SK-N-SH (cell line): ENCODE data around the gene ODAD2. TPM values are rescaled to one million over a fixed set of nuclear protein-coding genes. Genes with fewer than 3 reads are reported as not detected.

Experiments
- CTCF ChIA-PET: fragments of 300-600, 350-600 bp; formaldehyde crosslinking; extraction: SDS; loops from one replicate; lab custom pipeline; 2021; lab: Yijun Ruan, JAX
- POLR2A ChIA-PET: fragments of 350-600 bp; sonication (Branson Sonifier 250); formaldehyde crosslinking; extraction: SDS; loops from one replicate; lab custom pipeline; 2020; ENCODE audit warnings: antibody characterized with exemption, inconsistent platforms; lab: Yijun Ruan, JAX
- DNase-seq: peaks from one replicate; pipeline ENCODE4 v3.0.0; 2012
- H2AFZ ChIP-seq: fragments of 200-600 bp; sonication (generic); 2 replicates; pipeline ENCODE4 v1.8.1; 2016; ENCODE audit warnings: antibody characterized with exemption, mild to moderate bottlenecking, low read depth
- H3F3A ChIP-seq: fragments of 200-600 bp; sonication (generic); replicated peaks from 2 replicates; pipeline ENCODE3; 2016; ENCODE audit warnings: antibody characterized with exemption, mild to moderate bottlenecking; ENCODE audit not compliant: insufficient read depth
- H3K27ac ChIP-seq, 2 experiments: fragments of 200-500 bp in 1 of 2; fragments of 200-600 bp in 1 of 2; sonication (Bioruptor generic) in 1 of 2; sonication (generic), shearing (Covaris generic) in 1 of 2; 2 replicates each; pipeline versions ENCODE4 v1.5.1 to v1.6.1; 2014 to 2016; ENCODE audit warnings: low read depth in 2 of 2, inconsistent platforms in 1 of 2, low read length in 1 of 2, mild to moderate bottlenecking in 1 of 2, mixed read lengths in 1 of 2
- H3K27me3 ChIP-seq: fragments of 200-600 bp; sonication (generic), shearing (Covaris generic); 2 replicates; pipeline ENCODE4 v1.6.1; 2016; ENCODE audit warnings: mixed run types; ENCODE audit not compliant: insufficient read depth
- H3K36me3 ChIP-seq, 2 experiments: fragments of 200-500 bp in 1 of 2; fragments of 200-600 bp in 1 of 2; sonication (Bioruptor generic) in 1 of 2; sonication (generic) in 1 of 2; replicated peaks in 1 of 2; 2 replicates each; pipeline versions ENCODE3 to v1.5.1; 2014 to 2016; ENCODE audit warnings: low read length in 1 of 2, mild to moderate bottlenecking in 1 of 2; ENCODE audit not compliant: insufficient read depth in 2 of 2, control insufficient read depth in 1 of 2
- H3K4me1 ChIP-seq, 2 experiments: fragments of 200-500 bp in 1 of 2; fragments of 200-600 bp in 1 of 2; sonication (Bioruptor generic) in 1 of 2; sonication (generic), shearing (Covaris generic) in 1 of 2; 2 replicates each; pipeline versions ENCODE4 v1.5.1 to v1.6.1; 2014 to 2016; ENCODE audit warnings: low read depth in 1 of 2, low read length in 1 of 2, mixed run types in 1 of 2; ENCODE audit not compliant: insufficient read depth in 2 of 2, control insufficient read depth in 1 of 2
- H3K4me2 ChIP-seq: fragments of 200-600 bp; sonication (generic), shearing (Covaris generic); 2 replicates; pipeline ENCODE4 v1.6.1; 2017; ENCODE audit warnings: mixed run types
- H3K4me3 ChIP-seq, 2 experiments: fragments of 200-500 bp in 1 of 2; fragments of 200-600 bp in 1 of 2; sonication (Bioruptor generic) in 1 of 2; sonication (generic), shearing (Covaris generic) in 1 of 2; 2 replicates each; pipeline versions ENCODE4 v1.5.1 to v1.8.1; 2014 to 2016; ENCODE audit warnings: low read depth in 2 of 2, inconsistent platforms in 1 of 2, low read length in 1 of 2, mild to moderate bottlenecking in 1 of 2, mixed read lengths in 1 of 2, moderate library complexity in 1 of 2
- H3K79me2 ChIP-seq: fragments of 200-600 bp; sonication (generic); 2 replicates; pipeline ENCODE4 v1.8.1; 2017; ENCODE audit warnings: mild to moderate bottlenecking; ENCODE audit not compliant: insufficient read depth
- H3K9ac ChIP-seq: fragments of 200-600 bp; sonication (generic); 2 replicates; pipeline ENCODE4 v1.6.1; 2017; ENCODE audit warnings: mixed run types
- H3K9me2 ChIP-seq: fragments of 200-600 bp; sonication (generic); 2 replicates; pipeline ENCODE4 v1.6.1; 2017; ENCODE audit warnings: mixed run types
- H3K9me3 ChIP-seq: fragments of 200-600 bp; sonication (generic); 2 replicates; pipeline ENCODE4 v1.6.1; 2017; ENCODE audit warnings: mixed run types, mild to moderate bottlenecking, moderate library complexity
- H4K20me1 ChIP-seq: fragments of 200-600 bp; sonication (generic); 2 replicates; pipeline ENCODE4 v1.6.1; 2017; ENCODE audit warnings: mild to moderate bottlenecking, mixed run types; ENCODE audit not compliant: insufficient read depth
- CHD2 ChIP-seq: fragments of 150-350 bp; IDR thresholded peaks from 2 replicates; pipeline ENCODE4 v1.6.1; 2018; ENCODE audit warnings: low read length; ENCODE audit not compliant: partially characterized antibody
- CTCF ChIP-seq: fragments of 200-600 bp; sonication (generic); IDR thresholded peaks from 2 replicates; pipeline ENCODE4 v1.6.1; 2017; ENCODE audit warnings: antibody characterized with exemption, mild to moderate bottlenecking, moderate library complexity
- ELF1 ChIP-seq: IDR thresholded peaks from 2 replicates; pipeline ENCODE4 v1.4.0; 2012
- EZH2phosphoT487 ChIP-seq: fragments of 200-600 bp; sonication (generic); IDR thresholded peaks from 2 replicates; pipeline ENCODE4 v1.6.1; 2017; ENCODE audit warnings: low read depth, mixed run types, mild to moderate bottlenecking, antibody characterized with exemption, moderate library complexity, borderline replicate concordance
- FOSL2 ChIP-seq: IDR thresholded peaks from 2 replicates; pipeline ENCODE4 v1.4.0; 2012; ENCODE audit warnings: low read depth, mild to moderate bottlenecking, moderate library complexity, borderline replicate concordance
- FOXJ3 ChIP-seq: sonication (generic); formaldehyde crosslinking; IDR thresholded peaks from 2 replicates; pipeline ENCODE4 v1.5.1; 2020; ENCODE audit warnings: mild to moderate bottlenecking, missing genetic modification reagents
- GABPA ChIP-seq: IDR thresholded peaks from 2 replicates; pipeline ENCODE4 v1.4.0; 2012; ENCODE audit warnings: low read depth, mild to moderate bottlenecking
- GATA2 ChIP-seq: sonication (generic); formaldehyde crosslinking; IDR thresholded peaks from 2 replicates; pipeline ENCODE4 v1.5.0; 2020; ENCODE audit warnings: mild to moderate bottlenecking, missing genetic modification reagents
- IRF3 ChIP-seq: fragments of 150-350 bp; IDR thresholded peaks from 2 replicates; pipeline ENCODE4 v1.6.1; 2016; ENCODE audit warnings: mild to moderate bottlenecking, low read depth, low read length
- POLR2AphosphoS5 ChIP-seq: IDR thresholded peaks from 2 replicates; pipeline ENCODE4 v1.6.1; 2012; ENCODE audit warnings: low read depth, low read length
- RAD21 ChIP-seq: IDR thresholded peaks from 2 replicates; pipeline ENCODE4 v1.6.1; 2012; ENCODE audit warnings: mild to moderate bottlenecking, low read length
- RCOR1 ChIP-seq: fragments of 150-350 bp; IDR thresholded peaks from 2 replicates; pipeline ENCODE4 v1.6.1; 2017; ENCODE audit warnings: antibody characterized with exemption, low read length
- REST ChIP-seq: IDR thresholded peaks from 2 replicates; pipeline ENCODE4 v1.6.1; 2012; ENCODE audit warnings: mild to moderate bottlenecking, low read depth, low read length, moderate library complexity
- RXRA ChIP-seq: IDR thresholded peaks from 2 replicates; pipeline ENCODE4 v1.4.0; 2012; ENCODE audit warnings: low read depth, mild to moderate bottlenecking, borderline replicate concordance
- SIN3A ChIP-seq: IDR thresholded peaks from 2 replicates; pipeline ENCODE4 v1.6.1; 2012; ENCODE audit warnings: low read depth, mild to moderate bottlenecking, low read length, moderate library complexity, borderline replicate concordance
- SMC3 ChIP-seq: IDR thresholded peaks from 2 replicates; pipeline ENCODE4 v1.6.1; 2012; ENCODE audit warnings: low read depth, low read length, improper control_type of control experiment
- TCF12 ChIP-seq: IDR thresholded peaks from 2 replicates; pipeline ENCODE4 v1.4.0; 2012
- USF1 ChIP-seq: IDR thresholded peaks from 2 replicates; pipeline ENCODE4 v1.4.0; 2012; ENCODE audit warnings: low read depth, borderline replicate concordance
- USF2 ChIP-seq: fragments of 150-350 bp; IDR thresholded peaks from 2 replicates; pipeline ENCODE4 v1.6.1; 2017; ENCODE audit warnings: antibody characterized with exemption, low read length, low read depth, borderline replicate concordance
- YY1 ChIP-seq: IDR thresholded peaks from 2 replicates; pipeline ENCODE4 v1.4.0; 2012; ENCODE audit warnings: low read depth, mild to moderate bottlenecking
- WGBS: methylation state at CpG from one replicate; pipeline ENCODE4 v1.1.6; 2017; ENCODE audit warnings: low lambda C conversion rate; 5-methylcytosine and 5-hydroxymethylcytosine counted together
- polyA plus RNA-seq, 3 experiments: library from polyadenylated mRNA; depleted of rRNA; stranded (reverse); fragments of >200 nt; gene quantifications; 2 replicates each; pipeline ENCODE4 v1.2.3, GENCODE V29; 2012

The ODAD2 gene
- polyA plus RNA-seq, 1 of the 3 experiments (the other 2 are of a cell fraction): not detected

- TF ChIP-seq SIN3A (no peak), RXRA (no peak)
- TF ChIP-seq, all 33 proteins: peak for 0
- H3K27ac ChIP-seq: no peak overlapping the region
- H4K20me1 ChIP-seq: no peaks in the 10 kb centered on the region
- no peaks in the 10 kb centered on the region for H3K9me2 ChIP-seq
- no peaks in the 10 kb centered on the region for H3K4me1 ChIP-seq
- no peaks in the 10 kb centered on the region for H3K9me3 ChIP-seq
- no peak for DNase-seq
- POLR2A ChIA-PET: no interaction called here
- no peak overlapping the region for H3K4me2 ChIP-seq
- H2AFZ ChIP-seq: no peak overlapping the region
- CTCF ChIA-PET: no interaction called here
- no peaks in the 10 kb centered on the region for H3K27me3 ChIP-seq
- no peak overlapping the region for H3K9ac ChIP-seq
- no peaks in the 10 kb centered on the region for H3K79me2 ChIP-seq
- H3K36me3 ChIP-seq: no peaks in the 10 kb centered on the region
- H3F3A ChIP-seq: no peaks in the 10 kb centered on the region
- H3K4me3 ChIP-seq: no peak overlapping the region
- 13% methylated on average over 9 of the region's 9 CpGs for WGBS
These were observed 172.5 kb downstream of the ODAD2 start for GRCh38 chr10:27826369-27826768.

- Histone ChIP-seq H3K4me1 (no peaks in the 10 kb centered on the region), H3K36me3 (no peaks in the 10 kb centered on the region), H3F3A (no peaks in the 10 kb centered on the region), H3K27me3 (no peaks in the 10 kb centered on the region), H3K9ac (no peak overlapping the region), H3K4me2 (no peak overlapping the region), H4K20me1 (no peaks in the 10 kb centered on the region), H3K27ac (no peak overlapping the region), H3K9me2 (no peaks in the 10 kb centered on the region), H3K9me3 (no peaks in the 10 kb centered on the region), H3K4me3 (no peak overlapping the region), H2AFZ (no peak overlapping the region), H3K79me2 (no peaks in the 10 kb centered on the region)
- 0% methylated on average over 4 of the region's 4 CpGs for WGBS
- DNase-seq: no peak
- ChIA-PET CTCF (no interaction called here), POLR2A (no interaction called here)
- TF ChIP-seq SIN3A (no peak), USF1 (no peak), FOXJ3 (no peak), SMC3 (no peak), YY1 (no peak), FOSL2 (no peak), TCF12 (no peak), EZH2phosphoT487 (no peak), GATA2 (CRISPR knock-in tag) (no peak), POLR2AphosphoS5 (no peak), REST (no peak), CTCF (no peak), GABPA (no peak), IRF3 (no peak), RCOR1 (no peak), ELF1 (no peak), CHD2 (no peak), USF2 (no peak), RAD21 (no peak)
These were observed 176.6 kb downstream of the ODAD2 start for GRCh38 chr10:27822301-27822700.
